Testis (tissue), 2 donors: ENCODE results near the gene SCGB1A1.
"Not testable (repeated sequence)": the region's sequence is repeated elsewhere in the genome, so short reads cannot be mapped to it uniquely, and the experiment has no call there.

ENCODE experiments used
- CTCF ChIP-seq, 3 experiments: fragments of 450-650 bp in 2 of 3; fragments of 200-600 bp in 1 of 3; sonication (generic) in 1 of 3; IDR thresholded peaks; one replicate each; pipeline ENCODE4 v1.5.1; 2016 to 2019; ENCODE audit warnings: antibody characterized with exemption in 3 of 3, mild to moderate bottlenecking in 2 of 3, moderate library complexity in 1 of 3
- POLR2A ChIP-seq: fragments of 450-650 bp; IDR thresholded peaks from one replicate; pipeline ENCODE4 v1.6.1; 2017; ENCODE audit warnings: antibody characterized with exemption, mild to moderate bottlenecking, moderate library complexity

- peak; percentile 36 to 52 (median 37) for TF ChIP-seq CTCF (IDR thresholded peaks at IDR 0.05)
- not testable (repeated sequence) for TF ChIP-seq POLR2A
Measured at GRCh38 chr11:62378459-62379063, 40.3 kb upstream of the SCGB1A1 start.
